CD14-positive monocyte (primary cell): Measurements from ENCODE around the gene FGF14. TPM values are rescaled to one million over a fixed set of nuclear protein-coding genes. Genes with fewer than 3 reads are reported as not detected.

Source experiments
- DNase-seq, 3 donors: peaks; one replicate each; pipeline ENCODE4 v3.0.0-alpha.2; 2011 to 2022
- H2AFZ ChIP-seq: 2 replicates; pipeline ENCODE4 v1.6.0; 2012; ENCODE audit warnings: mild to moderate bottlenecking, low read depth, low read length, inconsistent platforms; ENCODE audit not compliant: insufficient read depth, poor library complexity, severe bottlenecking
- H3K27ac ChIP-seq, 2 donors: 1 replicate in 1 of 2; 2 replicates in 1 of 2; pipeline ENCODE4 v1.5.1; 2012 to 2013; ENCODE audit warnings: low read length in 2 of 2, control low read depth in 1 of 2, inconsistent platforms in 1 of 2, low read depth in 1 of 2, mild to moderate bottlenecking in 1 of 2
- H3K27me3 ChIP-seq, 2 donors: one replicate each; pipeline versions ENCODE4 v1.6.0 to v1.6.1; 2011 to 2013; ENCODE audit warnings: low read length in 2 of 2; ENCODE audit not compliant: control insufficient read depth in 2 of 2, insufficient read depth in 2 of 2
- H3K36me3 ChIP-seq, 2 donors: replicated peaks in 1 of 2; 1 replicate in 1 of 2; 2 replicates in 1 of 2; pipeline versions ENCODE4 v1.5.1 to v1.6.1; 2012 to 2013; ENCODE audit warnings: low read length in 2 of 2, control low read depth in 1 of 2, inconsistent platforms in 1 of 2, mild to moderate bottlenecking in 1 of 2; ENCODE audit not compliant: insufficient read depth in 2 of 2, control insufficient read depth in 1 of 2
- H3K4me1 ChIP-seq, 2 donors: 1 replicate in 1 of 2; 2 replicates in 1 of 2; pipeline versions ENCODE4 v1.5.1 to v1.6.1; 2012 to 2013; ENCODE audit warnings: low read length in 2 of 2, control low read depth in 1 of 2, inconsistent platforms in 1 of 2, mild to moderate bottlenecking in 1 of 2, moderate library complexity in 1 of 2; ENCODE audit not compliant: insufficient read depth in 2 of 2, control insufficient read depth in 1 of 2
- H3K4me2 ChIP-seq: replicated peaks from 2 replicates; pipeline ENCODE3; 2012; ENCODE audit warnings: low read length, moderate library complexity, mild to moderate bottlenecking; ENCODE audit not compliant: poor library complexity, severe bottlenecking; ENCODE audit errors: extremely low read depth
- H3K4me3 ChIP-seq, 3 experiments: fragments of 200-600 bp in 1 of 3; sonication (generic) in 1 of 3; replicated peaks in 1 of 3; 1 replicate in 2 of 3; 2 replicates in 1 of 3; pipeline ENCODE4 v1.5.1; 2011 to 2013; ENCODE audit warnings: low read length in 3 of 3, mild to moderate bottlenecking in 3 of 3, control low read depth in 2 of 3, low read depth in 2 of 3, inconsistent platforms in 1 of 3, moderate library complexity in 1 of 3
- H3K79me2 ChIP-seq: 2 replicates; pipeline ENCODE4 v1.6.0; 2012; ENCODE audit warnings: mild to moderate bottlenecking, control low read depth, inconsistent platforms, low read length, moderate library complexity; ENCODE audit not compliant: insufficient read depth
- H3K9ac ChIP-seq: 2 replicates; pipeline ENCODE4 v1.6.0; 2017; ENCODE audit warnings: low read length, mild to moderate bottlenecking; ENCODE audit not compliant: insufficient read depth, poor library complexity, severe bottlenecking
- H3K9me3 ChIP-seq, 2 donors: replicated peaks in 1 of 2; 1 replicate in 1 of 2; 2 replicates in 1 of 2; pipeline versions ENCODE4 v1.5.1 to v1.6.1; 2012 to 2013; ENCODE audit warnings: low read length in 2 of 2, control low read depth in 1 of 2; ENCODE audit not compliant: control insufficient read depth in 1 of 2, insufficient read depth in 1 of 2
- H4K20me1 ChIP-seq: 2 replicates; pipeline ENCODE4 v1.6.0; 2012; ENCODE audit warnings: mild to moderate bottlenecking, low read length, control low read depth, moderate library complexity; ENCODE audit not compliant: insufficient read depth
- H3K27ac Mint-ChIP-seq, 7 donors: one replicate each; pipeline ENCODE4 v1.8.0; 2020; ENCODE audit warnings: mild to moderate bottlenecking in 7 of 7, mixed read lengths in 7 of 7, moderate library complexity in 6 of 7, inconsistent platforms in 2 of 7
- H3K27me3 Mint-ChIP-seq, 3 donors: one replicate each; pipeline ENCODE4 v1.8.0; 2021 to 2022; ENCODE audit warnings: low read depth in 3 of 3, mild to moderate bottlenecking in 3 of 3, mixed read lengths in 3 of 3, moderate library complexity in 3 of 3, inconsistent platforms in 1 of 3
- H3K36me3 Mint-ChIP-seq, 2 donors: one replicate each; pipeline ENCODE4 v1.8.0; 2020; ENCODE audit warnings: mixed read lengths in 2 of 2, inconsistent platforms in 1 of 2, mild to moderate bottlenecking in 1 of 2
- H3K4me1 Mint-ChIP-seq: one replicate; pipeline ENCODE4 v1.8.0; 2020; ENCODE audit warnings: mild to moderate bottlenecking, mixed read lengths
- H3K4me3 Mint-ChIP-seq, 2 donors: one replicate each; pipeline ENCODE4 v1.8.0; 2020; ENCODE audit warnings: mild to moderate bottlenecking in 2 of 2, mixed read lengths in 2 of 2, moderate library complexity in 1 of 2
- H3K9me3 Mint-ChIP-seq, 7 donors: one replicate each; pipeline ENCODE4 v1.8.0; 2020 to 2022; ENCODE audit warnings: mixed read lengths in 7 of 7, mild to moderate bottlenecking in 6 of 7, moderate library complexity in 6 of 7, inconsistent platforms in 2 of 7
- WGBS: methylation state at CpG from one replicate; pipeline ENCODE4 v1.1.5; 2013; ENCODE audit warnings: missing lambda C conversion rate; ENCODE audit not compliant: insufficient coverage; 5-methylcytosine and 5-hydroxymethylcytosine counted together
- intact Hi-C, 2 donors: fragments of 100-400 bp; cut with micrococcal nuclease; formaldehyde crosslinking; loops; one replicate each; pipeline versions ENCODE4 v1.15.0 to v1.15.1; 2023
- polyA plus RNA-seq, 3 donors: library from polyadenylated mRNA; depleted of rRNA in 1 of 3; unstranded in 2 of 3; stranded (reverse) in 1 of 3; fragments of 300-500 nt in 2 of 3; fragments of >200 nt in 1 of 3; fragmentation: Illumina TruSeq in 2 of 3; gene quantifications; 1 replicate in 2 of 3; 2 replicates in 1 of 3; pipeline ENCODE4 v1.2.3, GENCODE V29; 2012 to 2021
- TF ChIP-seq, protein P1 (sequence below): fragments of 200-600 bp; IDR thresholded peaks from one replicate; pipeline ENCODE4 v1.8.0; 2022; ENCODE audit warnings: antibody characterized with exemption, mild to moderate bottlenecking

FGF14 gene
- polyA plus RNA-seq, 3 donors: not detected

DNA sequence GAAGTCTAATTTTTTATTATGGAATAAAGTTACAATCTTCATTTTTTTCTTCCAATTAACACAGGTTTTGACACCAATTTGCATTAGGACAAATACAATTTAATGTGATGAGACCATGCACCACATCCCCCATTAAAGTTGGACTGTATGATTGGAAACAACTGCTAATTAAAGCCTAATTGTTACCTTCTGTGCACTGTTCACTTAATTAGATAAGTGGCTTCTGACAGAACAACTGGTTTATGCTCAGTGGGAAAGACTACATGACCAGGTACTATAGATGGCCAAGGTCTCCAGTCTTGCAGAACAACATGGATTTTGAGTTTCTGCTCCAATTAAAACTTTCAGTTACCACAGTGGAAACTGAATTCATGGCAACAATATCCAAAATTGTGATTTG lies 198.1 kb downstream of the FGF14 start:
- H3K27ac ChIP-seq: no peak overlapping the region
- no peaks in the 10 kb centered on the region for H3K4me1 Mint-ChIP-seq
- H3K79me2 ChIP-seq: no peaks in the 10 kb centered on the region
- TF ChIP-seq, protein P1, sequence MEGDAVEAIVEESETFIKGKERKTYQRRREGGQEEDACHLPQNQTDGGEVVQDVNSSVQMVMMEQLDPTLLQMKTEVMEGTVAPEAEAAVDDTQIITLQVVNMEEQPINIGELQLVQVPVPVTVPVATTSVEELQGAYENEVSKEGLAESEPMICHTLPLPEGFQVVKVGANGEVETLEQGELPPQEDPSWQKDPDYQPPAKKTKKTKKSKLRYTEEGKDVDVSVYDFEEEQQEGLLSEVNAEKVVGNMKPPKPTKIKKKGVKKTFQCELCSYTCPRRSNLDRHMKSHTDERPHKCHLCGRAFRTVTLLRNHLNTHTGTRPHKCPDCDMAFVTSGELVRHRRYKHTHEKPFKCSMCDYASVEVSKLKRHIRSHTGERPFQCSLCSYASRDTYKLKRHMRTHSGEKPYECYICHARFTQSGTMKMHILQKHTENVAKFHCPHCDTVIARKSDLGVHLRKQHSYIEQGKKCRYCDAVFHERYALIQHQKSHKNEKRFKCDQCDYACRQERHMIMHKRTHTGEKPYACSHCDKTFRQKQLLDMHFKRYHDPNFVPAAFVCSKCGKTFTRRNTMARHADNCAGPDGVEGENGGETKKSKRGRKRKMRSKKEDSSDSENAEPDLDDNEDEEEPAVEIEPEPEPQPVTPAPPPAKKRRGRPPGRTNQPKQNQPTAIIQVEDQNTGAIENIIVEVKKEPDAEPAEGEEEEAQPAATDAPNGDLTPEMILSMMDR: no peak
- H3K9me3 Mint-ChIP-seq: peaks cover 0 to 3% (median 0%) of the 10 kb centered on the region in 7 donors
- intact Hi-C loops: no loop called here
- no peak overlapping the region for H3K4me2 ChIP-seq
- no peaks in the 10 kb centered on the region for H3K4me1 ChIP-seq
- no peaks in the 10 kb centered on the region for H3K36me3 Mint-ChIP-seq
- no peak for DNase-seq
- H3K36me3 ChIP-seq: no peaks in the 10 kb centered on the region
- no peaks in the 10 kb centered on the region for H3K9me3 ChIP-seq
- no peak overlapping the region for H3K4me3 ChIP-seq
- no peak overlapping the region for H3K9ac ChIP-seq
- no peak overlapping the region for H3K27ac Mint-ChIP-seq
- H2AFZ ChIP-seq: no peak overlapping the region
- no peaks in the 10 kb centered on the region for H4K20me1 ChIP-seq
- H3K27me3 Mint-ChIP-seq: peaks cover 0 to 1% (median 0%) of the 10 kb centered on the region in 3 donors
- H3K27me3 ChIP-seq: no peaks in the 10 kb centered on the region
- no peak overlapping the region for H3K4me3 Mint-ChIP-seq

DNA sequence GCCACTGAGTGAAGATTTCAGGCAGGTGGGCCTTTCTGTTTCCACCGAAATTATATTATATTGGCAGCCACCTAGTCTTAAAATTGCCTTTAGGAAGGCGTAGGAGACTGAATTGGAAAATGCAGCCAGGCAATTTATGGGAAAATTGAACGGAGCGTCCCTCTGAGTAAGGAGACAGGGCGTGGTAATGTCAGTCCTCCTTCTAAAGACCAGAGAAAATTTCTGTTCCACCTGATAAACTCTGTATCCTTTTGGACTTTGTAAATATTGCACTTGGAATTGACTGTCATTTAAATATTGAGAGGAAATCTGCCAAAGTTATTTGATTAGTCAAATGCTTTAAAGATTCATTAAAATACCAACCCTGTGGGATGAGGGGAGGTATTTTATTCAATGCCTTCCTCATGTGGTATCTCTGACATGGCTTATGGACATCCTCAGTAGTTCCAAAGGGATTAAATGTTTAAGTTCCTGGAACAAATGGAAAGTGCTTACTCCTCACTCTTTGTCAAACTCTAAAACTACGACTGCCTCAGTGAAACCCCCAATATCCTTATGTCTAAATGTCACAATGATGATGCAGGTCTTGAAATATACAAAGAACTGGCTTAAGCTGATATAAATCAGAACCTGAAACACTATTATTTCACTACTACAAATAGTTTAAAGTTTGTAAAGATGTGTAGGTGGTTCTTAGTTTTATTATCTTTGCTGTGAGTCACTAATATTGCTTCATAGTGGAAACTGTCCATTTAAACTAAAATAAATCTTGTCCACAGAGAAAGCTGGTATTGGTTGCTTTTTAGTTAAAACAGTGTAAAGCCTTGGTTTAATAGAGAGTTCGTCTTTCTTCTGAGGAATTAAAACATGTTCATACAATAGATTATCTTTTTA lies 203.2 kb downstream of the FGF14 start:
- Mint-ChIP-seq H3K4me3 (no peak overlapping the region), H3K27me3 (no peaks in the 10 kb centered on the region), H3K9me3 (peaks cover 0 to 8% (median 0%) of the 10 kb centered on the region in 7 donors), H3K36me3 (no peaks in the 10 kb centered on the region), H3K4me1 (no peaks in the 10 kb centered on the region), H3K27ac (no peak overlapping the region)
- 80% methylated on average over 1 of the region's 7 CpGs for WGBS
- no peak overlapping the region for H3K4me2 ChIP-seq
- no peak for DNase-seq
- intact Hi-C loops: no loop called here
- TF ChIP-seq, protein P1: no peak
- no peaks in the 10 kb centered on the region for H3K36me3 ChIP-seq
- H3K9ac ChIP-seq: no peak overlapping the region
- H3K27me3 ChIP-seq: no peaks in the 10 kb centered on the region
- no peak overlapping the region for H3K4me3 ChIP-seq
- no peak overlapping the region for H2AFZ ChIP-seq
- no peaks in the 10 kb centered on the region for H3K79me2 ChIP-seq
- no peaks in the 10 kb centered on the region for H4K20me1 ChIP-seq
- H3K4me1 ChIP-seq: no peaks in the 10 kb centered on the region
- H3K9me3 ChIP-seq: no peaks in the 10 kb centered on the region
- H3K27ac ChIP-seq: no peak overlapping the region
